ENCODE data around the gene D2HGDH.

Gene D2HGDH

DNA sequence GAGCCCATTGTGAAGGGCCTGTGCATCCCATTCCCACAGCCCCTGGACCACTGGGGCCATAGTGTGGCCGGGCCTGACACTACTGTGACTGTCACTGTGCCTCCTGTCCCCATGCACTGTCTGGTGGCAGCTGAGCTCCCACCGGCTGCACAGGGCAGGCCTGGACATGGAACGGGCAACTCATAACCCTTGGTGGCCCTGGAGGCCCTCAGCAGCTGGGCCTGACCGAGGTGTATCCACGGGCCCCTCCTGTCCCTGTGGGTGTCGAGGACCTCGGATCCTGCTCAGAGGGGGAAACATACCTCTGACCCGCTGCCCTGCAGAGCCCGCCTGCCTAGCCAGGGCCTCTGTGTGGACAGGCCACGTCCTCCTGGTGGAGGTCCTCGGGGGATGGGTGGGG is 34.4 kb downstream of the D2HGDH start:
- TF ChIP-seq, protein P1, sequence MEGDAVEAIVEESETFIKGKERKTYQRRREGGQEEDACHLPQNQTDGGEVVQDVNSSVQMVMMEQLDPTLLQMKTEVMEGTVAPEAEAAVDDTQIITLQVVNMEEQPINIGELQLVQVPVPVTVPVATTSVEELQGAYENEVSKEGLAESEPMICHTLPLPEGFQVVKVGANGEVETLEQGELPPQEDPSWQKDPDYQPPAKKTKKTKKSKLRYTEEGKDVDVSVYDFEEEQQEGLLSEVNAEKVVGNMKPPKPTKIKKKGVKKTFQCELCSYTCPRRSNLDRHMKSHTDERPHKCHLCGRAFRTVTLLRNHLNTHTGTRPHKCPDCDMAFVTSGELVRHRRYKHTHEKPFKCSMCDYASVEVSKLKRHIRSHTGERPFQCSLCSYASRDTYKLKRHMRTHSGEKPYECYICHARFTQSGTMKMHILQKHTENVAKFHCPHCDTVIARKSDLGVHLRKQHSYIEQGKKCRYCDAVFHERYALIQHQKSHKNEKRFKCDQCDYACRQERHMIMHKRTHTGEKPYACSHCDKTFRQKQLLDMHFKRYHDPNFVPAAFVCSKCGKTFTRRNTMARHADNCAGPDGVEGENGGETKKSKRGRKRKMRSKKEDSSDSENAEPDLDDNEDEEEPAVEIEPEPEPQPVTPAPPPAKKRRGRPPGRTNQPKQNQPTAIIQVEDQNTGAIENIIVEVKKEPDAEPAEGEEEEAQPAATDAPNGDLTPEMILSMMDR (IDR thresholded peaks at IDR 0.05; ENCODE audit: insufficient read depth, low read length, poor library complexity, severe bottlenecking) = no peak
- Histone ChIP-seq H3K4me3 (replicated peaks; ENCODE audit: low read depth, low read length) (no peak overlapping the region), H3K27me3 (replicated peaks; ENCODE audit: control insufficient read depth, insufficient read depth, low read length) (no peaks in the 10 kb centered on the region), H3K36me3 (ENCODE audit: control insufficient read depth, insufficient read depth, low read length) (no peaks in the 10 kb centered on the region)
- no peak for DNase-seq (ENCODE audit: extremely low read depth, insufficient read length)

DNA sequence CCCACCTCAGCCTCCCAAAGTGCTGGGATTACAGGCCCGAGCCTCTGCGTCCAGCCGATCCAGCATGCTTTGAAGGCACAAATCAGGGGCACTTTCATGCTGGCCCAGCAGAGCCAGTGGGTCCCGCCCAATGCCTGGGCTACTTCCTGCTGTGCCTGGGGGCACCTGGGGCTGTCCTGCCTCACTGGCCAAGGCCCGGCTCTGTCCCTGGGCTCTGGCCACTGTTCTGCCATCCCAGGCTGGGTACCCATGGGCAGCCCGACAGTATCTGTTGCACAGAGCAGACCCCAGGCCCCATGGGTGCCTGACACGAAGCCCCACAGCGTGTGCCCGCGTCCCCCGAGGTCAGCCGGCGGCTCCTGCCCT is 35.4 kb downstream of the D2HGDH start:
- no peak for DNase-seq (ENCODE audit: extremely low read depth, insufficient read length)

DNA sequence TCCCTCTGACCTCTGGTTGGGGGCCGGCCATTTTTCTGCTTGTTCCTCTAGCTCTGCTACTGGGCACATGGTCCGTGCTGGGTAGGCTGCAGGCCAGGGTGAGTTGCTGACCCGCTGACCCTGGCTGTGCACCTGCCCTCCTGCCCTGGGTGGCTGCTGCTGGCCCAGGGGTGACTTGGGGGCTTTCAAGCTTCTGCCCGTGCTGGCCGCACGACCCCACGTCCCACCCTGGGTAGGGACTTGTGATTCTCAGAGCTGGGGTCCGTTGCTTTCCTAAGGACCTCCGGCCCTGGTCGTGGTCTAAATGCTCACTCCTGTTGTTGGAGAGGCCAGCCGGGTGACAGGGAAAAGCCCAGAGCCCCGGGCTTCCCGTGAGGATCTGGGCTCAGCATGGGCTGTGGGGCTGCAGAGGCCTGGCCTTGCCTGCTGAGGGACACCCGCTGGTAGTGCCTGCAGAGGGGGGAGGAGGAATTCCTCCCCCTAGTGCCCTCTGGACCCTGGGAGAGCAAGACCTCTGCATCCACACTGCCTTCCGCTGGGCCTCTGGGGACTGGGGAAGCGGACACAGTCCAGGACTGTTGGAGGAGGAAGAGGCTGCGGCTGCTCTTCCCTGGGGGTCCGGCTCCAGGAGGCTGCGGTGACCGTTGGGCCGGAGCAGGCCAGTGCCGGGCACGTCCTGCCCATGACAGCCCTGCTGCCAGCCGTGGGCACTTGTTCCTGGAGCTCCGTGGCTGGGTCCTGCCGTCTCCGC is 35.9 kb downstream of the D2HGDH start:
- Histone ChIP-seq H3K27me3 (replicated peaks; ENCODE audit: control insufficient read depth, insufficient read depth, low read length) (no peaks in the 10 kb centered on the region), H3K4me3 (replicated peaks; ENCODE audit: low read depth, low read length) (no peak overlapping the region), H3K36me3 (ENCODE audit: control insufficient read depth, insufficient read depth, low read length) (no peaks in the 10 kb centered on the region)
- TF ChIP-seq, protein P1 (IDR thresholded peaks at IDR 0.05; ENCODE audit: insufficient read depth, low read length, poor library complexity, severe bottlenecking) = no peak
- no peak for DNase-seq (ENCODE audit: extremely low read depth, insufficient read length)

More for the DNA sequence above, 35.4 kb downstream of the D2HGDH start:
- Histone ChIP-seq H3K4me3 (replicated peaks; ENCODE audit: low read depth, low read length) (no peak overlapping the region), H3K27me3 (replicated peaks; ENCODE audit: control insufficient read depth, insufficient read depth, low read length) (no peaks in the 10 kb centered on the region), H3K36me3 (ENCODE audit: control insufficient read depth, insufficient read depth, low read length) (no peaks in the 10 kb centered on the region)
- TF ChIP-seq, protein P1 (IDR thresholded peaks at IDR 0.05; ENCODE audit: insufficient read depth, low read length, poor library complexity, severe bottlenecking) = no peak

DNA sequence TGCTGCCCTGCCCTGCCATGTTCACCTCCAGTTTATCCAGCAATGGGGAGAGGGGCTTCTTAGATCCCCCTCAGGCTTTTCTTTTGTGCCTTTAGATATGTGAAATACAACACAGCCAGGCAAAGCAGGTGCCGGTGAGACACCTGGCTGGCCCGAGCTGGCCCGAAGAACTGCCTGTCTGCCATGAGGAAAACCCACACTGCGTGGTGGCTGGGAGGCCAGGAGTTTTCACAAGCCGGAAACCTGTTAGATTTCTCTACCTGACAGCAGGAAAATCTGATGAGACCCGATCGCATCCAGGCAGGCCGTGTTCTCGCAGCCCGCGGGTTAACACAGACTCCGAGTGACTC is 36.5 kb downstream of the D2HGDH start:
- H3K36me3 ChIP-seq (ENCODE audit: control insufficient read depth, insufficient read depth, low read length) = no peaks in the 10 kb centered on the region
- H3K4me3 ChIP-seq (replicated peaks; ENCODE audit: low read depth, low read length) = no peak overlapping the region
- H3K27me3 ChIP-seq (replicated peaks; ENCODE audit: control insufficient read depth, insufficient read depth, low read length) = no peaks in the 10 kb centered on the region; the same call in 1 of the 2 replicates
- TF ChIP-seq, protein P1 (IDR thresholded peaks at IDR 0.05; ENCODE audit: insufficient read depth, low read length, poor library complexity, severe bottlenecking) = no peak
- DNase-seq (ENCODE audit: extremely low read depth, insufficient read length) = no peak

DNA sequence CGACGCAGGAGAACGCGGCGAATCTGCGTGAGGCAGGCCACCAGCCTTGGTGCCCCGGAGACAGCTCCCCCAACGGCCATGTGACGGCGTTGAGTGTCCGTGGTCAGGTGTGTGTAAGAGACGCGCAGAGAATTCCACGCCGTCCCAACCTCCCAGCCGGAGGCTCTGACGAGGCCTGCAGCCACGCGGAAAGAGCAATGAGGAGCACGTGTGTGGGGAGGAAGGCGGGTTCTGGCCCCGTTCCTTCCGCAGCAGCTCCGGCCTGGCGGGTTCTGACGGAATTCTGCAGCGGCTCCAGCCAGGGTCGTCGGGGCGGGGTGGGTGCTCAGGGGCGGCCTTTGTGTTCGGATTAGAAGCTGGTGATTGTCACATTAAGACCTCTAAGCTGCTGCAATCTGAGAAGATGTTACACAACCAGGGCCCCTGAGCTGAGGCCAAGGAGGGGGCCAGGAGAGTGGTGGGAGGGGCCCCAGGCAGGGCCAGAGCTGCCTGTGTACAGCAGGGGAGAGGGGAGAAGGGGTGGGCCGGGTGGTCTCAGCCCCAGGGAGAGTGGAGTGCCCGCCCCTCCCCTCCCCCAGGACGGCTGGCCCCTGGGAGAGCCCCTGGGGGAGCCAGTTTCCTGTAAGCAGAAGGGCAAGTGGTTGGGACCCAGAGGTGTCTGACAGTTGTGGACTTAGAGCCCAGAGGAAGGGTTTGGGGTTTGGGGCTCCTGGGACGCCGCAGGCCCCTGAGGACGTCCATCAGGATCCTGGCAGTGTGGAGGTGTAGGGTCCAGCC is 37.0 kb downstream of the D2HGDH start:
- no peak for DNase-seq (ENCODE audit: extremely low read depth, insufficient read length)
- Histone ChIP-seq H3K27me3 (replicated peaks; ENCODE audit: control insufficient read depth, insufficient read depth, low read length) (no peaks in the 10 kb centered on the region; the same call in 1 of the 2 replicates), H3K4me3 (replicated peaks; ENCODE audit: low read depth, low read length) (no peak overlapping the region), H3K36me3 (ENCODE audit: control insufficient read depth, insufficient read depth, low read length) (no peaks in the 10 kb centered on the region)
- TF ChIP-seq, protein P1 (IDR thresholded peaks at IDR 0.05; ENCODE audit: insufficient read depth, low read length, poor library complexity, severe bottlenecking) = no peak
